ENCODE measurements around the gene SGCD.
A peak's percentile ranks its signal among the peaks of the same experiment; 100 is the strongest.

SGCD gene

DNA sequence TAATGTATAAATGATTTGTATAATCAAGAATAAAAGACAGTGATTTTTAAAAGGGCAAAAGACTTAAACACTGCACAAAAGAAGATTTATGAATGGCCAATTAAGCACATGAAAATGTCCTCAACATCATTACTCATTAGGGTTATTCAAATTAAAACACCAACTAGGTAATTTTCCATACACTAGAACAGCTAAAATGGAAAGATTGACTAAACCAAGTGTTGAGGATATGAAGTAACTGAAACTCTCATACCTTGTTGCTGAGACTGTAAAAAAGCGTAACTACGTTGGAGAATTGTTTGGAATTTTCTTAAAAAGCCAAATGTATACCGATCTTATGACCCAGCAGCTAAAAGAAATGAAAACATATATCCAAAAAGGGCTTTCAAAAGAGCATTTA is 144.9 kb downstream of the SGCD start:
- no peak for DNase-seq

DNA sequence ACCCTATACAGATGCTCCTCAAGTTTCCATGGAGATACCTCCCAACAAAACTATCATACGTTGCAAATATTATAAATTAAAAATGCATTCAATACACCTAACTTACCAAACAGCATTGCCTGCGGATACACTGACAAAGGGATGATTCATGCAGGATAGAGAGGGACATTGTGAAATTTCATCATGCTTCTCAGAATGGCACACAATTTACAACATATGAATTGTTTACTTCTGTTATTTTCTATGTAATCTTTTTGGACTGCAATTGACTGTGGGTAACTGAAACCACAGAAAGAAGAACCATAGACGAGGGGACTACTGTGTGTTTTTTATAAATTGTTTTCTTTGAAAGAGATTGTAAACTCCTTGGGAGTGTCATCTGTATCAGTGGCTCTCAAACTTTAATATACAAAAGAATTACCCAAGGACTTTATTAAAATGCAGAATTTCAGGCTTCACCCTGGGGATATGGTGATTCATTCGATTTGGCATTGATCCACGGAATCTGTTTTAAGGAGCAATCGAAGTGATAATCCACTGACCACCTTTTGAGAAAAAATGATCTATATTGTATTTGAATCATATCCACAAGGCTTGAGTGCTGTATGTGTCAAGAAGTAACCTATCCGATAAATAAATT is 146.4 kb downstream of the SGCD start:
- DNase-seq = no peak

DNA sequence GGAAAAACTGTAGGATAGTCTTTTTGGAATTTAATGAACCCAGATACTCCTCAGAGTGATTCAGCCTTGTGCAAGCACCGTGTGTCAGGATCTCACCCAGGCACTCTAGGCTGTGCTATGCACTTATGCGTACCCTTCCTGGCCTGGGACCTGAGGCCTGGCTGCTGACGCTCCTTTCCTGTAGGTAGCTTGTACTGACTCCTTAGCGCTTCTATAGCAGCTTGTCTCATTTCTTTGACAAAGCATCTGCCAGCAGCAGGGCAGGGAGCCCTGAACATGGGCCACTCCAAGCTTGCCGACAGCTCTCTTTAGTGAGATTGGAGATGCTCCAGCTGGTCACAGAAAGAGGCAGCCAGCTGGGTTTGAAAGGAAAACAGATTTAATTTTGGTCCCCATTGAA is 147.3 kb downstream of the SGCD start:
- no peak for DNase-seq

DNA sequence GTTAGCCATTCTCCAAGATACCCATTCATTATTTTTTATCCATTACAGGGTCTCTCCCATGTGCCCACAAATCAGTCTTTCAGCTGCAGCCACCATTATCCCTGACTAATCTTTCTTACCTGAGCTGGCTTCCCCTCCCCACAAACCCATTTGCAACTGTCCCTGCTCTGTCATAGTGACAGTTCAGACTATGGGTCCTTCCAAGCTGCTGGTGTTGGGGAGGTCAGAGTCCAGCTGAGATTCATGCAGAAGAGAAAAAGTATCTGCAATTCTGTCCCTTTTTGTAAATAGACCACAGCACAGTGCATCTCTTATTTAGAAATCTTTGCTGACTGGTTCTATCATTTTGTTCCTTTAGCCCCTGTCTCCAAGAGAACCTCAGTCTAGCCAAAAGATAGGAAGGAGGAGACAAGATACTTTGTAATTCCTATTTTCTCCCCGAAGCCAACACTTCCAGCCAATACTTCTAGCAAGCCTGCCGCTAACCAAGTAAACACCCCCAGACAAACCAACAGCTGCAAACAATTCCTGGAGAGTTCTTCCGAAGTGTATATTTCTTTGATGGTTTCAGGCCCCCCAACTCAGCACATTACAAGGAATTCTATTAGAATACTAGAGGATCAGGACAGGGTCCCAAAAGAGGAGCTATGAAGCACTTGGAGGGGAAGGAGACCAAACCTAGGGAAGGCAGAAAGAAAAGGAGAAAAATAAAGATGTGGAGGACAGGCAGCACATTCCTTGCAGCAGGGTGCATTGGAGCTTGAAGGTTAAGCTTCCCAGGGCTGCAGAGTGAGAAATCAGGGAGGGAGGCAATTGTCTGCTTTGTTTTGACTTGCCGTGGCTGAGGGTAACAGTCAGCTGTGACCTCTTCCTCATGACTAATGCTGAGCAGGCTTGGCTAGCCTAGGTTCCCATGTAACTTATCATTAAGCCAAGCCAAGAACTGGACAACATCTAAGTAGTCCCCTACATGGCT is 148.5 kb downstream of the SGCD start:
- DNase-seq = no peak

DNA sequence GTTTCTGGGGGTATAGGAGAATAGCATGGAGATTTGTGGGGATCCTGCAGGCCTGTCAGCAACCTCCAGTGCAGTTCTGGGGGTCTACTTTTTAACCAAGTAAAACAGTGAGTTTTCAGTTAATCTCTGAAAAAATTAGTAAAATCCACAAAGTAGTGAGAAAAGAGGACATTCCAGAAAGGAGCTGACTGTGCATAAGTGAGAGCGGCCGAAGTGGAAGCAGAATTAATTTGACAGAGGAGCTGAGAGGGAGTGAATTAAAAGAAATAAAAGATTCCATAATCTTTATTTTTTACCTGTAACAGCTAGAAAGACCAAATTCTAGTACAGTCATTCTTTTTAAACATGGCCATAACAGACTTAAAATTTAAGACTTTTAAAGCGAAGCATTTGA is 149.2 kb downstream of the SGCD start:
- DNase-seq = no peak

DNA sequence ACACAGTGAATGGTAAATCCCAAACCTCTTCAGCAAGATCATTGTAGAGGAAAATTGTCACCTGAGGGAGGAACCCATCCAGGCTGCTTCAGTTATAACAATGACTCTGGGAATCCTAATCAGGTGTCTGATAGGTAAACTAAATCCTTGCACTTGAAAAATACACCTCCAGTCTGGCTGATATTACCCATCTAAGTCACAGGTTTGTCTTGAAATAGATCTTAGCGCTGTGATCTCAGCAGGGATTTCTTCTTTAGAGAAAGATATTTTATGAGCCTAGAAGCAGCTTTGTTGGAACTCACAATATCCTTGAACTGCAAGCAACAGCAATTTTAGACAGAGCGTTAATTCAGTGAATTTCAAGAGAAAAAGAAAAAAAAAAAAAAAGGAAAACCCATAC is 149.7 kb downstream of the SGCD start:
- DNase-seq = no peak

DNA sequence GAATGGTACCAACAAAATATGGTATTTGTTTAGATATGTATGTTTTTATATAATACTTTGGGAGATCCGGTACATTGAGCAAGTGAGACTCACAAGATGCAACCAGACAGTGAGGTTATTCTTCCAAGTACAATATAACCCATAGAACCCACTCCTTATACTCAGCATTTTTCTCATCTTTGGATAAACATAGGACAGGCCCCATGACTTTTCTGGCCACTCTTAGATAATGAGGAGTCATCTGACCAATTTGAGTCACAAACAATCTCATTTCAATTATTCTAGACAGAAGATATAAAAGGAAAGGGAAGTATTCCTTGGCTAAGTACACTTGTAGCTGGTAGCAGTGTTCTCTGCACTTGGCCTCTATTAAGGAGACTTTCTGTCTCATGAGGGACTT is 150.2 kb downstream of the SGCD start:
- no peak for DNase-seq

DNA sequence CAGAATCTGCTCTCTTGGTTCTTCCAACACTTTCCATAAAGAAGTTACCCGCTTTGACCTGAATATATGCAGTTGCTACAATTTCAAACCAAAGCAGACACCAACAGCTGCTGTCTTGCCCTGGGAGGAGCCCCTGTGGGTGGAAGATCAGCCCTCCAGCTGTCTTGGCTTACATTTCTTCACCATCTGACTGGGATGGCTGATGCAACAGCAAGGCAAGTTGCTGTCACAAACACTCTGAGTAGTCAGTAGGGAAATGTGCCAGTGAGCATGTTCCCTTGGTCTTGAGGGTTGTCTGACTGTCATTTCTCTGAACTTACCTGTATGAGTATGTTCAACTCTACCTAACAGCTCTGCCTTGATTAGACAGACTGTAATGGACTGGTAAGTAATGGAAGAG is 152.9 kb downstream of the SGCD start:
- DNase-seq = peak; percentile 22 to 26

DNA sequence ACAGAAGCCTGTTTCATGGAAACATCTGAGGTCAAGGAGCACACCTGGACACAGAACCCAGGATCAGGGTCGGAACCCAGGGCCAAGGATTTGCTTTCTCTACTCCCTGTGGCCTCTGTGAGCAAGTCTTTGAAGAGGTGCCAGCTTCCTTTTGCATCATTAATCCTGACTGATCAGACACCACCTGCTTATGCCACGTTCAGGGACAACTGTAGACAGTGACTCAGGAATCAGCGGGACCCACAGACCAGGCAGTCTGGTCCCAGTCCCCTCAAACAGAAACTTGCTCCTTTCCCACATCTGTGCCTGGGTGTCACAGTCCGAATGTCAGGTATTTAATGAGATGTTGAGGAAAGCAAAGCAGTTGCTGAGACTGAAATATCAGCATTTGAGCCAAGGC is 154.8 kb downstream of the SGCD start:
- DNase-seq = no peak

DNA sequence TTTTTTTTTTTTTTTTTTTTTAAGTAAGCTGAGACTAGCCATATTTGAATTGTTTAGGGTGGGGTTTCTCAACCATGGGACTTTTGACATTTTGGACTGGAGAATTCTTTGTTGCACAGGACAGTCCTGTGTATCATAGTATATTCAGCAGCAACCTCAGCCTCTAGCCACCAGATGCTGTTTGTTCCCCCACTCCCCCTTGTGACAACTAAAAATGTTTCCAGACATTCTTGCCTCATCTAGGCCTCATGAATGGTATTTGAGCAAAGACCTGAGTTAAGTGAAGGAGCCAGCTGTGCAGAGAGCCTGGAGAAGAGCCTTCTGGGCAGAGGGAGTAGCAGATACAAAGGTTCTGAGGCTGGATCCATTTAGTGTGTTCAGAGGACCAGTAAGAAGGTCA is 155.9 kb downstream of the SGCD start:
- no peak for DNase-seq

DNA sequence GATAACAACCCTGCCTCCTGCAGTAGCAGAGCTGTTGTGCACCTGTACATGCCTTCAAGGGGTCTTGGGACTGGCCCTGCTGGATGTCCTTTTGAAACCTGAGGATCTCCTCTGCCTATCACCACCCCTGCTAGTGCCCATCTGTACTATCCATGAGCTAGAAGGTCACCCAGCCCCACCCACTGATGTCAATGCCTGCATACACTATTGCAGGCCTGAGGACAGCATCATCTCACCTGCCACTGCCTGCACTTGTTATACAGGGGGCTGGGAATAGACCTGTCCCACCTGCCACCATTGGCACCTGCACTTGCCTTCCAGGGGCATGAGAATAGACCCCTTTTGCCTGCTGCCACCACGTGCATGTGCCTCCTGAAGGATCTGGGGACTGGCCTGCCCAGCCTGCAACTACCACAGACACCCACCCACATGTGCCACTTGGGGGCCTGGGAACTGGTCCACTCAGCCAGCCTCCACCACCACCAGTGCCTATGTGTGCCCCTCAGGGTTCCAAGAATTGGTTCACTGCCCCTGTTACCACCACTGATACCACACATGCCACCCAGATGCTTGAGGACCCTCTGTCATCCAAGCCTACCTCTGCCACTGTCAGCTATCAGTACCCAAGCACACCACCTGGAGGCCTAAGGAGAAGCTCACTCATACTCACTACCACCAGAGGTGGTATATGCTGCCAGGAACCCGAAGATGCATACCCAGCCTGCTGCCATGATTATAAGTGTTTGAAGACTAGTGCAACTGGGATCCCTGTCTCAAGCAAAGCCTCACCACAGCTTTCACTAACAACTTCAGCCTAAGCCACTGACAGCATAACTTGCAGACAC is 159.7 kb downstream of the SGCD start:
- DNase-seq = no peak

DNA sequence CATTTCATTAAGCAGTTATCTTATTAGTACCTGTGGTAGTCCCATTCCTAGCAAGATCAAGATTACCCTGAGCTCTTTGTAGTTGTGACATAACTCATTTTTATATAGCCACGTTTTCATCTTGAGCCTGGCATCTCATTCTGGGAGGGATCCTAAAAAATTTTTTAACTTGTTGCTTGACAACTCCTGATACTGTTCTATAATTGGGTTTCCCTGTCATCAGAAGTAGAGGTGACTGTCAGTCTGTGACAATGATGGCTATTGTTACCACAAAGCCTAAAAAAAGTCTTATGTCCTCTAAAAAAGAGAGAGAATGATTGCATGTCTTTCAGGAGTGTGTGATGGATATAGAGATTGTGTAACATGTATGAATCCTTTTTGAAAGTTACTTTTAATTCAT is 164.8 kb downstream of the SGCD start:
- DNase-seq = no peak

DNA sequence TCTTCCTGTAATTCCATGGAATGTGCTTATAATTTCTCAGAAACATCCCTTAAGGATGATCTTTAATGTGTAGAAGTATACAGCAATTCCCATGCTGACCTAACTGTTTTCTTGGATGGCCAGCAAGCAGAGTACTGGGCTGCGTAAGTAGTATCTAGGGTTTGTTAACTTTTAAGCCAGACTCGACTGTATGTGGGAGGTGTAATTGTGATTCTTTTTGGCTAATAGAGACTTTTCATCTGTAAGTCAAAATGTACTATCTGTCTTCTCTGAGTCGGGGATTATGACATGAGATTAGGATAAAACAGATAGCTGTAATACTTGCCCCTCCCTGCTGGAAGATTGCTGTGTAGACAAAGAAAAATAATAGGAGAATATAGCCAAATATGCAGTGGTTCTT is 169.3 kb downstream of the SGCD start:
- no peak for DNase-seq

DNA sequence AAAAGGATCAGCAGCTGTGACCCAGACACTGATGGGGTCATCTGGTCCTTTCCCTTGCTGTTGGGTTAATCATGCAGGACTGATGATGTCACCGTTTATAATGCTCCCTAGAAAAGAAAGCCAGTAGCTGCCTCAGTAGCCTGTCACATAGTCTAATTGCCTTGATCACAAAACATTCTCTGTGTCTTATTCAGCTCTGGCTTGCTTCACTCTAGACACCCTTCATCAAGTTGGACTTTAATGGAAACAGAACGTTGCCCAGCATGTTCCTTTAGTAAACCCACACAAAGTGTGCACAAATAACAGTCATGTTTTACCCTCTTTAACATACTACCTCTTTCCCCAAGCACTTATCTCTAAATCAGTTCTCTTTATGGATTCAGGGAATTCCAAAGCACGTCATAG is 170.8 kb downstream of the SGCD start:
- no peak for DNase-seq

DNA sequence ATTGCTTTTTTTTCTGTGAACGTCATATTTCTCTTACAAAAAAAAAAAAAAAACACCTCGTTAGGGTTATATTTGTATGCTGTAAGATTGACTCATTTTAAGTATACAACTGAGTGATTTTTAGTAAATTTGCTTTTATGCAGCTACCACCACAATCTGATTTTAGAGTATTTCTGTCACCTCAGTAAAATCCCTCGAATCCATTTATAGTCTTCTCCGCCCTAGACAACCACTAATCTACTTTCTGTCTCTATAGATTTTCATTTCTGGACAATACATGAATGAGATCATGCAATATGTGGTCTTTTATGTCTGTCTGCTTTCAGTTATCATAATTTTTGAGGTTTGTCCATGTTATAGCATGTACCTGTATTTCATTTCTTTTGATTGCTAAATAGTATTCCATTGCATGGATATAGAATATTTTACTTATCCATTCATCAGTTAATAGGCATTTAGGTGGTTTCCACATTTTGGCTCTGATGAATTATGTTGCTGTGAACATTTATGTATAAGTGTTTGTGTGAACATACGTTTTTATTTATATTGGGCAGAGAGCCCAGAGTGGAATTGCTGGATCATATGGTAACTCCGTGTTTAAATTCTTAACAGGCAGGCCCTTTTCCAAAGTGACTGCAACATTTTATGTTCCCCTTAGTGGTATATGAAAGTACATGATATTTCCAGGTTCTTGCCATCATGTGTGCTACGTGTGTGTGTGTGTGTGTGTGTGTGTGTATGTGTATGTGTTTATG is 171.4 kb downstream of the SGCD start:
- no peak for DNase-seq

DNA sequence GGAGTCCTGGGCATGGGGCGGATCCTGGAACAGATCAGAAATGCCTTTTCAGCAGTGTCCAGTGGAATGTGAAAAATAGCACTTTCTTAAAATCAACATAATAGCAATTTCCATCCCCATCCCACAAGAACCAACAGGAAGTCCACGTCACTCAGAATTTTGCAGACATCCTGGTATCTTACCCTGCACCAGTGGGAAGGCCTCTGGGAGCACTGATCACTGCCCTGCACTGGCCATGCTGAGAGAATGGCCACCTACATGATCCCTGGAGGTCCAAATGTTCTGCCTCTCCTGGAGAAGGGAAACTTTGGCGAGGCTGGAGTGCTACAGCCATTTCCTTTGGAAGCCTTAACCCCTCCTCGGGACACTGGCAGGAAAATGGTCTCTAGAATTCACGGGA is 173.8 kb downstream of the SGCD start:
- no peak for DNase-seq

DNA sequence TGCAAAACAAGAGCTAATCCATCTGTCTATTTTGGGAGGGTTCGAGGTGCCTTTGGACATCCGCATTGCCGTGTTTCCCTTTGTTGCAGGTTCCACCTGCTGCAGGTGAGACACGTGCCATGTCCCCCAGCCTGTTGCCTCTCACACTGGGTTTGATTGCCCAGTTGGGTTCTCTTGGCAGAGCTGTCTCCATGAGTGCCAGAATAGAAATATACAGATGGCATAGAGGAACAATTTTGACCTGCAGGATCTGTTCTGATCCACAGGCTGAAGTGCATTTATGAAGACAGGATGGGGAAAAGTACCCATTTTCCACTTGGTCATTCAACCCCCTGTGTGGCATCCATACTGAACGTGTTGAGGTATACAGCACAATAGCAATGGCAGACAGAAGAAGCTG is 178.1 kb downstream of the SGCD start:
- DNase-seq = no peak

DNA sequence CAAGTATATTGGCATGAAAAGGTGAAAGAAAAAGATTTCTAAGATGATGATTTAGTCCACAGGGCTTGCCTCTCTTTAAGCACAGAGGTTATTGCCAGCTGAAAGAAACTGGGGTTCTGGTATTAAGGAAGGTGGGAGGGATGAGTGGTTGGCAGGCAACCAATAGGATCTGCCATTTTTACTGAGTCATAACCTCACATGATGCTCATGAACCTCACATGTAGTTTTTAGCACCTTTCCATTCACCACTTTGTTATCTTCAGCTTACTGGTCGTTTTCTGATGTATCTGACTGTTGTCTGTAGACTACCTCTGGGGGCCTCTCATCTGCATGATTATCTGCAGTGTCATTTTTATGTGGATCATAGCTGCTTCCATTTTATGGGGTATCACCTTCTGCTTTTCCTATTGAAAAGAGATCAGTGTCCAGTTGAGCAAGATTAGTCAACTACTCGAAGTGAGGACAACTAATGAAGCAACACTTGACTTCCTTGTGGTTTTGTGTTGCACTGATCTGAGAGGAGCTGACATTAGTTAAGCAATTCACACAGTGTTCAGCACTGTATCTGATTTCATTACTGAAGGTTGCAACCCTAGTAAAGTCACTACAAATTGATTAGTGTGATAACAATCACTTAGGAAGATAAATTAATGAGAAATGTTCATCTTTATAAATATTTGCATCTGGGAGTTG is 186.3 kb downstream of the SGCD start:
- no peak for DNase-seq

DNA sequence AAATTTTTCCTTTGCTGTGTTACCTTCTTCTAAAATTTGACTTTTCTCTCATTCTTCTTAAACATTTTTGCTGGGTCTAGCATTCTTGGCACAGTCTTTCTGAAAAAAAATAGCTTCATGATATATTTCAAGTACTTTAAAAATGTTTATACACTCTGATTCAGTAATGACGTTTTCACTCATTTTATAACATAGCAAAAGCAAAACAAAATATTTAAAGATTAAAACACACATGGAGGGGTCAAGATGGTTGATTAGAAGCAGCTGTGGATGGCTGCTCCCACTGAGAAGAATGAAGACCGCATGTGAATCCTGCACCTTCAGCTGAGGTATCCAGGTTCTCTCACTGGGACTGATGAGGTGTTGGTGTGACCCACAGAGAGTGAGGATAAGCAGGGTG is 188.2 kb downstream of the SGCD start:
- DNase-seq = no peak

DNA sequence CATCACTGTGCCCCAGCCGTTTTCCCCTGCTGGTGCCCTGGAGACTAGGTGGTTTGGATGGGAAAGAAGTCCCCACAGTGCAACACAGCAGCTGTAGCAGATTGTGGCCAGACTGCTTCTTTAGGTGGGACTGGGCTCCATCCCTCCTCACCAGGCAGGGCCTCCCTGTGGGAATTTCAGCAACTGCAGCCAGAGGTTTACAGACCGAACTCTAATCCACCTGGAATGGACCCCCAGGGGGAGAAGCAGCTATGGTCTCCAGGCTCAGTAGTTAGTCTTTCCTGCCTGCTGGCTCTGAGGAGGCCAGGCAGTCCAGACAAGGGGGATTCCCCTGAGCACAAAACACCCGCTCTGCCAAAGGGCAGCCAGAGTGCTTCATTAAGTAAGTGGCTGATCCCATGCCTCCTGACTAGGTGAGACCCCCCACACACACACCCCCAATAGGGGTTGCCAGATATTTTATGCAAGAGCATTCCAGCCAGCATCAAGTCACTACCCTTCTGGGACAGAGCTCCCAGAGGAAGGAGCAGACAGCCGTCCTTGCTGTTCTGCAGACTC is 188.9 kb downstream of the SGCD start:
- no peak for DNase-seq

DNA sequence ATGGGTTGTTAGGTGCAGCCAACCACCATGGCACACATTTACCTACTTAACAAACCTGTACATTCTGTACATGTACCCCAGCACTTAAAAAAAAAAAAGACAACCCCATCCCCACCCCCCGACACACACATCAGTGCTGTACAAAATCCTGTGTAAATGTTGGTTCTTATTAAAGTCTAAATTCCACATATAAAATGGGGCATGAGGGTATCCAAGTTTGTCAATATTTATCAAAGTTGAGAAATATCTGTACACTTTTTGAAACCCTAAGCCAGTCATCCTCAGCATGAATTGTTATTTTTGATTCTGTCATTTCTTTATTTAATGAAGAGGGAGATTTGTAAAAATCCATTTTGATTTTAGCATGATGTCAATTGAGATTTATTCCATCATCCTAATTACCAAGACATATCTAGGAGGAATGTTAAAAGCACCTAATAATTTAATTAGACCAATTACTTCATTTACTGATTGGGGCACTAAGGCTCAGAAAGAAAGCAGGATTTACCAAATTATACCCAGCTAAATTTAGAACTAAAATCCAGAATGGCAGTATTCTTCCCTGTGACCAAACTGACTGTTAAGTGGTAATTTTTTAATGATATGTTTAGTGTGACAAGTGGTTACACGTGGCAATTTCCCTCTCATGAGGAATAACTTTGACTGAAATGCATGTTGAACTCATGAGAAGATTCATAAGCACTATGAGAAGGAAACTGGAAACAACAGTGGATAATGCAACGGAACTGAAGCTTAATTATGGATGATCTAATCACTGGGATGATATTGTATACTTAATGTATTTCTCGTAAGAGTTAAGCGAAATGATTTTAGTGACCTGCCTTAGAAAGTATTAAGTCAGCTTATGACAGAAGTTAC is 195.9 kb downstream of the SGCD start:
- no peak for DNase-seq

All from activated T-cell treated with anti-CD3 and anti-CD28 coated beads, Interleukin-2, amount 50 U/mL, for 48 hours (primary cell).